Heart left ventricle (tissue), 13 donors: ENCODE results near the gene SRD5A3.

Experiments
- POLR2A ChIP-seq, 2 donors: fragments of 450-650 bp; IDR thresholded peaks; one replicate each; pipeline ENCODE4 v1.6.1; 2017; ENCODE audit warnings: antibody characterized with exemption in 2 of 2, mild to moderate bottlenecking in 2 of 2, moderate library complexity in 2 of 2
- TF ChIP-seq, protein P1 (sequence below), 12 donors: fragments of 200-600 bp; sonication (generic) in 4 of 12; IDR thresholded peaks; one replicate each; pipeline versions ENCODE4 v1.5.0 to v1.8.0; 2018 to 2022; ENCODE audit warnings: antibody characterized with exemption in 12 of 12, mild to moderate bottlenecking in 5 of 12
- donor health status: ischemic (EF 13 %, LVEDD 7.1; RV severe dilation, severe dysfunction).
- donor health status: DM: no; HTN: yes; CAD: no.
- donor health status: DM: no; HTN: no; CAD: no.
- donor health status: ischemic (EF 25% LVEDD 6.9; RV normal size, moderate dysfunction).
- donor health status: ischemic (EF 25% LVEDD 5.7; RV mildly dilated, moderate dysfunction).
- donor health status: ischemic (EF 35%, LVEDD 5.7; RV mildly dilated, moderate dysfunction).
- donor health status: nonischemic (EF 11% LVEDD 7.7; RV severe dilation, severe dysfunction).
- donor health status: DM: yes; HTN: yes; CAD: no.
- donor health status: PGD.
- donor health status: ischemic (EF 29% LVEDD 5.4; RV normal size, mild dysfunction).
- donor health status: nonischemic (EF 23%, LVEDD 6.1; RV moderate dilation, normal function).

DNA sequence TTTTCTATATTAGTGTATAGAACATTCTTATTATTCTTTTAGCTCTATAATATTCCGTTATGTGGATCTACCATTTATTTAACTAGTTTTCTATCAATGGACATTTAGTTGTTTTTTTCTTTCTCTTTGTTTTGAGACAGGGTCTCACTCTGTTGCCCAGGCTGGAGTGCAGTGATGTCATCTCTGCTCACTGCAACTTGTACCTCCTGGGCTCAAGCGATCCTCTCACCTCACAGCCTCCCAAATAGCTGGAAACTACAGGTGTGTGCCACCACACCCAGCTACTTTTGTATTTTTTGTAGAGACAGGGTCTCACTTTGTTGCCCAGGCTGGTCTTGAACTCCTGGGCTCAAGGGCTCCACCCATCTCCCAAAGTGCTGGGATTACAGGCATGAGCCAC, 60.5 kb downstream of the SRD5A3 start:
- TF ChIP-seq, protein P1, sequence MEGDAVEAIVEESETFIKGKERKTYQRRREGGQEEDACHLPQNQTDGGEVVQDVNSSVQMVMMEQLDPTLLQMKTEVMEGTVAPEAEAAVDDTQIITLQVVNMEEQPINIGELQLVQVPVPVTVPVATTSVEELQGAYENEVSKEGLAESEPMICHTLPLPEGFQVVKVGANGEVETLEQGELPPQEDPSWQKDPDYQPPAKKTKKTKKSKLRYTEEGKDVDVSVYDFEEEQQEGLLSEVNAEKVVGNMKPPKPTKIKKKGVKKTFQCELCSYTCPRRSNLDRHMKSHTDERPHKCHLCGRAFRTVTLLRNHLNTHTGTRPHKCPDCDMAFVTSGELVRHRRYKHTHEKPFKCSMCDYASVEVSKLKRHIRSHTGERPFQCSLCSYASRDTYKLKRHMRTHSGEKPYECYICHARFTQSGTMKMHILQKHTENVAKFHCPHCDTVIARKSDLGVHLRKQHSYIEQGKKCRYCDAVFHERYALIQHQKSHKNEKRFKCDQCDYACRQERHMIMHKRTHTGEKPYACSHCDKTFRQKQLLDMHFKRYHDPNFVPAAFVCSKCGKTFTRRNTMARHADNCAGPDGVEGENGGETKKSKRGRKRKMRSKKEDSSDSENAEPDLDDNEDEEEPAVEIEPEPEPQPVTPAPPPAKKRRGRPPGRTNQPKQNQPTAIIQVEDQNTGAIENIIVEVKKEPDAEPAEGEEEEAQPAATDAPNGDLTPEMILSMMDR (IDR thresholded peaks at IDR 0.05), result no peak
- TF ChIP-seq POLR2A (IDR thresholded peaks at IDR 0.05), result no peak
